WTC11 (cell line): ENCODE results near the gene DHFR. TPM values are rescaled to one million over a fixed set of nuclear protein-coding genes. Genes with fewer than 3 reads are reported as not detected.

Experiments
- ATAC-seq: fragments of 200-7000 bp; cut with Tn5 transposase; 2 replicates; pipeline ENCODE4 v1.10.0; 2021; ENCODE audit warnings: mild to moderate bottlenecking, moderate library complexity
- CTCF ChIA-PET: fragments of 300-600 bp; sonication (Branson Sonifier 250); formaldehyde crosslinking; loops from one replicate; lab custom pipeline; 2021; ENCODE audit warnings: antibody characterized with exemption; lab: Charles Lee
- POLR2A ChIA-PET: fragments of 350-600 bp; sonication (Branson Sonifier 250); formaldehyde crosslinking; loops from one replicate; lab custom pipeline; 2021; ENCODE audit warnings: antibody characterized with exemption; lab: Charles Lee
- DNase-seq: peaks from one replicate; pipeline ENCODE4 v3.0.0; 2021; ENCODE audit warnings: low spot score
- H3K27ac Mint-ChIP-seq: 2 replicates; pipeline ENCODE4 v1.8.0; 2021; ENCODE audit warnings: mixed read lengths
- H3K27me3 Mint-ChIP-seq: 2 replicates; pipeline ENCODE4 v1.8.0; 2021; ENCODE audit warnings: low read depth, mild to moderate bottlenecking, moderate library complexity, mixed read lengths
- H3K36me3 Mint-ChIP-seq: 2 replicates; pipeline ENCODE4 v1.8.0; 2021; ENCODE audit warnings: mixed read lengths
- H3K4me1 Mint-ChIP-seq: 2 replicates; pipeline ENCODE4 v1.8.0; 2022; ENCODE audit warnings: mixed read lengths
- H3K4me3 Mint-ChIP-seq: 2 replicates; pipeline ENCODE4 v1.8.0; 2021; ENCODE audit warnings: mild to moderate bottlenecking, moderate library complexity, mixed read lengths
- H3K9me3 Mint-ChIP-seq: 2 replicates; pipeline ENCODE4 v1.8.0; 2021; ENCODE audit warnings: mixed read lengths
- ATF6 ChIP-seq: sonication (generic); formaldehyde crosslinking; IDR thresholded peaks from 2 replicates; pipeline ENCODE4 v1.8.1; 2023; ENCODE audit warnings: mild to moderate bottlenecking, missing genetic modification reagents
- CREB1 ChIP-seq: sonication (generic); formaldehyde crosslinking; IDR thresholded peaks from 2 replicates; pipeline ENCODE4 v1.8.0; 2023; ENCODE audit warnings: mild to moderate bottlenecking, missing genetic modification reagents
- E2F1 ChIP-seq: sonication (generic); formaldehyde crosslinking; IDR thresholded peaks from 2 replicates; pipeline ENCODE4 v1.8.0; 2022; ENCODE audit warnings: mild to moderate bottlenecking, missing genetic modification reagents
- E2F5 ChIP-seq: sonication (generic); formaldehyde crosslinking; IDR thresholded peaks from 2 replicates; pipeline ENCODE4 v1.8.1; 2022; ENCODE audit warnings: mild to moderate bottlenecking, moderate library complexity, missing genetic modification reagents
- ELF4 ChIP-seq: sonication (generic); formaldehyde crosslinking; IDR thresholded peaks from 2 replicates; pipeline ENCODE4 v1.8.1; 2022; ENCODE audit warnings: low read depth, mild to moderate bottlenecking, moderate library complexity, missing genetic modification reagents
- HMGA2 ChIP-seq: fragments of 250-450 bp; sonication (Bioruptor Pico); IDR thresholded peaks from 2 replicates; pipeline ENCODE4 v1.4.0; 2021; ENCODE audit warnings: mild to moderate bottlenecking, moderate library complexity
- IRF2 ChIP-seq: sonication (generic); formaldehyde crosslinking; IDR thresholded peaks from 2 replicates; pipeline ENCODE4 v1.8.0; 2022; ENCODE audit warnings: low read depth, missing genetic modification reagents, borderline replicate concordance
- KAT7 ChIP-seq: sonication (generic); formaldehyde crosslinking; IDR thresholded peaks from 2 replicates; pipeline ENCODE4 v1.8.1; 2023; ENCODE audit warnings: missing genetic modification reagents, mild to moderate bottlenecking, borderline replicate concordance
- NFYB ChIP-seq: sonication (generic); formaldehyde crosslinking; conservative IDR thresholded peaks from 2 replicates; pipeline ENCODE4 v1.8.0; 2022; ENCODE audit warnings: low read depth, missing genetic modification reagents
- NR2C2 ChIP-seq: sonication (generic); formaldehyde crosslinking; IDR thresholded peaks from 2 replicates; pipeline ENCODE4 v1.8.0; 2022; ENCODE audit warnings: mild to moderate bottlenecking, missing genetic modification reagents
- PRDM15 ChIP-seq: sonication (generic); formaldehyde crosslinking; IDR thresholded peaks from 2 replicates; pipeline ENCODE4 v1.8.0; 2022; ENCODE audit warnings: missing genetic modification reagents
- RORB ChIP-seq: fragments of 250-450 bp; sonication (Bioruptor Pico); IDR thresholded peaks from 2 replicates; pipeline ENCODE4 v1.9.0; 2021; ENCODE audit warnings: mild to moderate bottlenecking
- SP1 ChIP-seq: sonication (generic); formaldehyde crosslinking; conservative IDR thresholded peaks from 2 replicates; pipeline ENCODE4 v1.8.1; 2022; ENCODE audit warnings: missing genetic modification reagents
- TEAD4 ChIP-seq: sonication (generic); formaldehyde crosslinking; IDR thresholded peaks from 2 replicates; pipeline ENCODE4 v1.8.0; 2022; ENCODE audit warnings: mild to moderate bottlenecking, missing genetic modification reagents
- ZNF281 ChIP-seq: sonication (generic); formaldehyde crosslinking; IDR thresholded peaks from 2 replicates; pipeline ENCODE4 v1.8.0; 2023; ENCODE audit warnings: mild to moderate bottlenecking, missing genetic modification reagents
- ZNF423 ChIP-seq: fragments of 250-450 bp; sonication (Bioruptor Pico); IDR thresholded peaks from 2 replicates; pipeline ENCODE4 v2.1.2; 2022; ENCODE audit warnings: mild to moderate bottlenecking, moderate library complexity
- ZNF671 ChIP-seq: fragments of 250-450 bp; sonication (Bioruptor Pico); IDR thresholded peaks from 2 replicates; pipeline ENCODE4 v1.8.0; 2021; ENCODE audit warnings: mild to moderate bottlenecking
- total RNA-seq: library from RNA; stranded (reverse); gene quantifications from 3 replicates; pipeline ENCODE4 v1.2.3, GENCODE V29; 2021
- TF ChIP-seq, protein P1 (sequence below): sonication (generic); formaldehyde crosslinking; conservative IDR thresholded peaks from 2 replicates; pipeline ENCODE4 v1.8.1; 2022; ENCODE audit warnings: mild to moderate bottlenecking, missing genetic modification reagents
- TF ChIP-seq, protein P2 (sequence below): sonication (generic); formaldehyde crosslinking; IDR thresholded peaks from 2 replicates; pipeline ENCODE4 v1.8.1; 2022; ENCODE audit warnings: missing genetic modification reagents, borderline replicate concordance

DHFR gene
- total RNA-seq, 1 experiment from 2014 or later, result 68.0 TPM

GRCh38 chr5:80672140-80672736, 17.5 kb upstream of the DHFR start (continued):
- TF ChIP-seq PRDM15, result no peak

DNA sequence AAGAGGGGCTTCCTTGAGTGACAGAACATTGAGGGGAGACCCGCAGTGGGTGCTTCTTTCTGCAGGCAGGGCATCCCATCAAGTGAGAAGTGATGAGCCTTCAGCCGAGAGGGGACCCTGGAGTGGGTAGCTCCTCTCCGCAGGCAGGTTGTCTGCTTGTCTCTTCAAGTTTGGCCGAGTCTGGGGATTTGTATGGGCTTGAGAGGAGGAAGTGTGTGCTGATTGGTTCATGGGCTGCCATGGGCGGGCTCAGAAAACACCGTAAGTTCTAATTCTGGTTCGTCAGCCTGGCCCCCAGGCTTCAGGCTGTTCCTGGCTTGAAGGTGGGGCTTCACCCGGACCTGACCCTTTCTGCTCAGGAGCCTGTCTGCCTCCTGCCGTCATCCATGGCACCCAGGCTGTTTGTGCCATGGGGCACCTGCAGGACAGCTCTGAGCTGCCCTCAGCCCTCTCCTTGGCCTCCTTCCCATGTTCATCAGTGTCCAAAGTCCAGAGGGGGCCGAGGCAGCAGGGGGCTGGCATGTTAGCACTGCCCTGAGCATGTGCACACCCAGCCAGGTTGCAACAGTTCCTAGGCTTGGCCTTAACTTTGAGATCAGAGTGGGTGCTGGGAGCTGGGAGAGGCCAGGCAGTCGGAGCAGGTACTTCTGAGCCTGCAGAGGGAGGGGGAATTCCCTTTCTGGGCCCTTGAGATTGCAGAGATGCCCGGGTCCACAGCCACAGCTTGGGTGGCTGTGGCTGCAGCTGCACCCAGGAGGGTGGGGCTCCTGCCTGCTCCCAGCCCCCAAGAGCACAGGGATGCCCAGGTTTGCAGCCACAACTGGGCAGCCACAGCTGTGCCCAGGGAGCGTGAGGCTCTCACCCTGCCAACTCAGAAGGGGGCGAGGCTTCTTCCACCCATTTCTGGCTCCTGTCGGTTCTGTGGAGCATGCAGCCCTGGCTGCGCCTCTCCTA, 13.5 kb upstream of the DHFR start:
- H3K4me3 Mint-ChIP-seq, result no peak overlapping the region
- H3K9me3 Mint-ChIP-seq, result peaks cover 2% of the 10 kb centered on the region
- ATAC-seq, result peak; percentile 79
- H3K27ac Mint-ChIP-seq, result peak overlapping the region; percentile 58
- no peak for TF ChIP-seq ZNF281
- TF ChIP-seq CREB1, result no peak
- no peak for TF ChIP-seq ATF6 (CRISPR knock-in tag)
- no peak for TF ChIP-seq ZNF423 (CRISPR knock-in tag)
- no peak for TF ChIP-seq TEAD4 (CRISPR knock-in tag)
- TF ChIP-seq KAT7, result no peak
- TF ChIP-seq IRF2 (CRISPR knock-in tag), result no peak
- TF ChIP-seq, protein P1, sequence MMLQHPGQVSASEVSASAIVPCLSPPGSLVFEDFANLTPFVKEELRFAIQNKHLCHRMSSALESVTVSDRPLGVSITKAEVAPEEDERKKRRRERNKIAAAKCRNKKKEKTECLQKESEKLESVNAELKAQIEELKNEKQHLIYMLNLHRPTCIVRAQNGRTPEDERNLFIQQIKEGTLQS, result no peak
- no peak for TF ChIP-seq SP1 (CRISPR knock-in tag)
- no peak for TF ChIP-seq NFYB (CRISPR knock-in tag)
- no peak for TF ChIP-seq ELF4 (CRISPR knock-in tag)
- peaks cover 5% of the 10 kb centered on the region; the same call in 1 of the 2 replicates for H3K4me1 Mint-ChIP-seq
- ChIA-PET POLR2A (interaction anchor here (1.2 to 1.4 kb wide), 2 partner anchors 13 to 15 kb away, joined by 3 to 7 read pairs; partner anchors contain the start of genes DHFR and MSH3), CTCF (interaction anchor here (0.9 to 1.1 kb wide), 4 partner anchors 44 to 187 kb away, joined by 3 to 4 read pairs (median 3); no protein-coding TSS in a partner anchor)
- H3K27me3 Mint-ChIP-seq, result no peaks in the 10 kb centered on the region; the same call in 1 of the 2 replicates
- peak; percentile 26 for DNase-seq
- H3K36me3 Mint-ChIP-seq, result peaks cover 48% of the 10 kb centered on the region

- no peak overlapping the region for H3K27ac Mint-ChIP-seq
- H3K4me3 Mint-ChIP-seq, result no peak overlapping the region
- no peak for DNase-seq
- ATAC-seq, result no peak
- ChIA-PET POLR2A (interaction anchor here (1.2 to 1.4 kb wide), 2 partner anchors 12 to 14 kb away, joined by 3 to 7 read pairs; partner anchors contain the start of genes DHFR and MSH3), CTCF (interaction anchor here (0.9 to 1.1 kb wide), 2 partner anchors 45 to 186 kb away, joined by 3 to 4 read pairs; no protein-coding TSS in a partner anchor)
- peaks cover 5% of the 10 kb centered on the region; the same call in 1 of the 2 replicates for H3K4me1 Mint-ChIP-seq
- H3K9me3 Mint-ChIP-seq, result peaks cover 9% of the 10 kb centered on the region
- peaks cover 50% of the 10 kb centered on the region for H3K36me3 Mint-ChIP-seq
- no peaks in the 10 kb centered on the region; the same call in 1 of the 2 replicates for H3K27me3 Mint-ChIP-seq
- no peak for TF ChIP-seq HMGA2 (CRISPR knock-in tag)
- TF ChIP-seq E2F5 (CRISPR knock-in tag), result no peak
- TF ChIP-seq, protein P2, sequence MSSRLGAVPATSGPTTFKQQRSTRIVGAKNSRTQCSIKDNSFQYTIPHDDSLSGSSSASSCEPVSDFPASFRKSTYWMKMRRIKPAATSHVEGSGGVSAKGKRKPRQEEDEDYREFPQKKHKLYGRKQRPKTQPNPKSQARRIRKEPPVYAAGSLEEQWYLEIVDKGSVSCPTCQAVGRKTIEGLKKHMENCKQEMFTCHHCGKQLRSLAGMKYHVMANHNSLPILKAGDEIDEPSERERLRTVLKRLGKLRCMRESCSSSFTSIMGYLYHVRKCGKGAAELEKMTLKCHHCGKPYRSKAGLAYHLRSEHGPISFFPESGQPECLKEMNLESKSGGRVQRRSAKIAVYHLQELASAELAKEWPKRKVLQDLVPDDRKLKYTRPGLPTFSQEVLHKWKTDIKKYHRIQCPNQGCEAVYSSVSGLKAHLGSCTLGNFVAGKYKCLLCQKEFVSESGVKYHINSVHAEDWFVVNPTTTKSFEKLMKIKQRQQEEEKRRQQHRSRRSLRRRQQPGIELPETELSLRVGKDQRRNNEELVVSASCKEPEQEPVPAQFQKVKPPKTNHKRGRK (CRISPR knock-in tag), result no peak
- no peak for TF ChIP-seq NR2C2 (CRISPR knock-in tag)
- TF ChIP-seq ZNF671 (CRISPR knock-in tag), result no peak
- no peak for TF ChIP-seq E2F1 (CRISPR knock-in tag)
- no peak for TF ChIP-seq RORB (CRISPR knock-in tag)
Observed at GRCh38 chr5:80667384-80667783, 12.6 kb upstream of the DHFR start.
